ENCODE results near the gene CPA3. TPM values are rescaled to one million over a fixed set of nuclear protein-coding genes. Genes with fewer than 3 reads are reported as not detected.

Gene CPA3
- polyA plus RNA-seq, 2 donors: 0.28 to 2.3 TPM

DNA sequence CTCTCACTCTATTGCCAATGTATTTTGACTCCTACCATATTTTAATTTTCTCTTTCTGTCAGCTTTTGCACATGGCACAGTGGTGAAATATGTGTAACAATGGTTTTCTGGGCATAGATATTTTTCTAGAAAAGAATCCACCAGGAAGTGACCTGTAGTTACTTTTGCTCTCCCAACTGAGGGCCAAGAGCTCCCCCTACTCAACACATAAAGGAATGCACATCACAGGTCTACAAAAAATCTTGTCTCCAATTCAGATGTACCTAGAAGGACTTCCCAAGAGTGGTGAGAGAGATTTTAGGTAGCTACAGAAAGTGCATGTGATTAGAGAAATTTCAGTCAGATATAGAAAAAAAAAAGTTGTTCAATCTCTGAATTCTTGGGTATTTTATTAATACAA is 15.6 kb downstream of the CPA3 start:
- H3K27ac ChIP-seq (ENCODE audit: low read depth in 2 of 2, low read length in 1 of 2): no peak overlapping the region
- H3K27me3 ChIP-seq (ENCODE audit: control insufficient read depth in 1 of 2, insufficient read depth in 2 of 2, low read length in 2 of 2): no peaks in the 10 kb centered on the region
- H3K36me3 ChIP-seq (ENCODE audit: control insufficient read depth in 2 of 2, insufficient read depth in 2 of 2, low read length in 1 of 2): no peaks in the 10 kb centered on the region
- no peaks in the 10 kb centered on the region for H3K4me1 ChIP-seq (ENCODE audit: control insufficient read depth in 2 of 2, insufficient read depth in 2 of 2, low read length in 1 of 2)
- H3K9me3 ChIP-seq (ENCODE audit: control insufficient read depth in 2 of 2, insufficient read depth in 1 of 2, low read depth in 1 of 2, low read length in 1 of 2): no peaks in the 10 kb centered on the region
- no peak overlapping the region for H3K4me3 ChIP-seq (ENCODE audit: low read depth in 1 of 2, low read length in 2 of 2)

DNA sequence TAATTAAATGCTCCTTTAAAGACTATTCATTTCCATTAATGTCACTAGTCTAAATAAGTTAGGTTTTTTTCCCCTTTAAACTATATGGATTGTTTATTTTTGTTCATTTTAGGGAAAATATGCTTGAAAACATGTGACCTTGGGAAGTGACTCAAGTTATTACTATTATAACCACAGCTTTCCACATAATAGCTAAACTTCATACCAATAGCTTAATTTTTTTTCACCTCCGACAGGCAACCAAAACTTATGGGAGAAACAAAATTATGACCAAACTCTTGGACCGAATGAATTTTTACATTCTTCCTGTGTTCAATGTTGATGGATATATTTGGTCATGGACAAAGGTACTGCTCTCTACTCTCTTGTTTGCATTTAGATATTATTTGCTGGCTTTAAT is 16.2 kb downstream of the CPA3 start:
- Histone ChIP-seq H3K4me1 (ENCODE audit: control insufficient read depth in 2 of 2, insufficient read depth in 2 of 2, low read length in 1 of 2) (no peaks in the 10 kb centered on the region), H3K9me3 (ENCODE audit: control insufficient read depth in 2 of 2, insufficient read depth in 1 of 2, low read depth in 1 of 2, low read length in 1 of 2) (no peaks in the 10 kb centered on the region), H3K36me3 (ENCODE audit: control insufficient read depth in 2 of 2, insufficient read depth in 2 of 2, low read length in 1 of 2) (no peaks in the 10 kb centered on the region), H3K27me3 (ENCODE audit: control insufficient read depth in 1 of 2, insufficient read depth in 2 of 2, low read length in 2 of 2) (no peaks in the 10 kb centered on the region), H3K4me3 (ENCODE audit: low read depth in 1 of 2, low read length in 2 of 2) (no peak overlapping the region), H3K27ac (ENCODE audit: low read depth in 2 of 2, low read length in 1 of 2) (no peak overlapping the region)
- 85 to 92% methylated on average over 2 of the region's 2 CpGs for WGBS, 2 donors

GRCh38 chr3:148882288-148882687 is 17.2 kb downstream of the CPA3 start:
- 32 to 56% methylated on average over 4 of the region's 4 CpGs for WGBS, 2 donors

DNA sequence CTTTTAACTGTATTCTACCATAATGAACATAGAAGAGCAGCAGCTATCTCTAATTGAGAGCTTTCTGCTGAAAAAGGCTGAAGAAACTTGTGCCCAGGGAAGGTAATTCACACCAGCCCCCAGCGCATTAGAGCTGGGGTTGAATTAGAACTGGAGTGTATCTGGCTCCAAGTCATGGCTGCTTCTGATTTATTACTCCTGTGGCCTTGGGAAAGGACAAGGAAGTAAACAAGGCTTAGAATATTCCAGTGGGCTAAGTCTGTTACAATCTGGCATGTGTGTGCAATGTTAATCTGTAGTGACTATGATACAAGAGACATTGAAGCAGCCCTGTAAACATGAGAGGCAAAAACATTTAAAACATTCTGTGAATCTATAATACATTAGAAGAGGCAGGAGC is 18.1 kb downstream of the CPA3 start:
- Histone ChIP-seq H3K27ac (ENCODE audit: low read depth in 2 of 2, low read length in 1 of 2) (no peak overlapping the region), H3K27me3 (ENCODE audit: control insufficient read depth in 1 of 2, insufficient read depth in 2 of 2, low read length in 2 of 2) (no peaks in the 10 kb centered on the region), H3K4me3 (ENCODE audit: low read depth in 1 of 2, low read length in 2 of 2) (no peak overlapping the region), H3K9me3 (ENCODE audit: control insufficient read depth in 2 of 2, insufficient read depth in 1 of 2, low read depth in 1 of 2, low read length in 1 of 2) (no peaks in the 10 kb centered on the region), H3K36me3 (ENCODE audit: control insufficient read depth in 2 of 2, insufficient read depth in 2 of 2, low read length in 1 of 2) (no peaks in the 10 kb centered on the region), H3K4me1 (ENCODE audit: control insufficient read depth in 2 of 2, insufficient read depth in 2 of 2, low read length in 1 of 2) (no peaks in the 10 kb centered on the region)
- WGBS, 2 donors: 70 to 83% methylated on average over 1 of the region's 1 CpG

More at GRCh38 chr3:148882288-148882687, 17.2 kb downstream of the CPA3 start:
- Histone ChIP-seq H3K36me3 (ENCODE audit: control insufficient read depth in 2 of 2, insufficient read depth in 2 of 2, low read length in 1 of 2) (no peaks in the 10 kb centered on the region), H3K27ac (ENCODE audit: low read depth in 2 of 2, low read length in 1 of 2) (no peak overlapping the region), H3K4me3 (ENCODE audit: low read depth in 1 of 2, low read length in 2 of 2) (no peak overlapping the region), H3K9me3 (ENCODE audit: control insufficient read depth in 2 of 2, insufficient read depth in 1 of 2, low read depth in 1 of 2, low read length in 1 of 2) (no peaks in the 10 kb centered on the region), H3K4me1 (ENCODE audit: control insufficient read depth in 2 of 2, insufficient read depth in 2 of 2, low read length in 1 of 2) (no peaks in the 10 kb centered on the region), H3K27me3 (ENCODE audit: control insufficient read depth in 1 of 2, insufficient read depth in 2 of 2, low read length in 2 of 2) (no peaks in the 10 kb centered on the region)

DNA sequence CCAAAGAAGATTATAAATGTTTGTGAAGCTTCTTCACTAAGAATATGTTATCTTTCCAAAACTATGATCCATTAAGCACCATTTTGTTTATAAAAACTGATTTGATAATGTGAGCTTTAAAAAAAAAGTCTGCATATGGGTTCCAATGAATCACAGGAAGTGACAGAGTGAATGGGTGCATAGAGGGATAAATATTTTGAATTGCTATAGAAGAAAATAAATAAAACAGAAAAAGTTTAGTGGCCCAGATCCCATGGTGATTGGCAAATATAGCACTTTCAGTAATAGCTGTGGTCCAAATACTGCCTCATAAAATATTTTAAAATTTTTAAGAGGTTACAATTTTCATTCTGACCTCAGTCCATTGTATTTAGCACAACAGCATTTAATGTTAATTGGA is 19.2 kb downstream of the CPA3 start:
- Histone ChIP-seq H3K9me3 (ENCODE audit: control insufficient read depth in 2 of 2, insufficient read depth in 1 of 2, low read depth in 1 of 2, low read length in 1 of 2) (no peaks in the 10 kb centered on the region), H3K4me3 (ENCODE audit: low read depth in 1 of 2, low read length in 2 of 2) (no peak overlapping the region), H3K27me3 (ENCODE audit: control insufficient read depth in 1 of 2, insufficient read depth in 2 of 2, low read length in 2 of 2) (no peaks in the 10 kb centered on the region), H3K36me3 (ENCODE audit: control insufficient read depth in 2 of 2, insufficient read depth in 2 of 2, low read length in 1 of 2) (no peaks in the 10 kb centered on the region), H3K27ac (ENCODE audit: low read depth in 2 of 2, low read length in 1 of 2) (no peak overlapping the region), H3K4me1 (ENCODE audit: control insufficient read depth in 2 of 2, insufficient read depth in 2 of 2, low read length in 1 of 2) (no peaks in the 10 kb centered on the region)

GRCh38 chr3:148889828-148890227 is 24.7 kb downstream of the CPA3 start:
- Histone ChIP-seq H3K36me3 (ENCODE audit: control insufficient read depth in 2 of 2, insufficient read depth in 2 of 2, low read length in 1 of 2) (no peaks in the 10 kb centered on the region), H3K4me1 (ENCODE audit: control insufficient read depth in 2 of 2, insufficient read depth in 2 of 2, low read length in 1 of 2) (no peaks in the 10 kb centered on the region), H3K9me3 (ENCODE audit: control insufficient read depth in 2 of 2, insufficient read depth in 1 of 2, low read depth in 1 of 2, low read length in 1 of 2) (no peaks in the 10 kb centered on the region), H3K27ac (ENCODE audit: low read depth in 2 of 2, low read length in 1 of 2) (no peak overlapping the region), H3K4me3 (ENCODE audit: low read depth in 1 of 2, low read length in 2 of 2) (no peak overlapping the region), H3K27me3 (ENCODE audit: control insufficient read depth in 1 of 2, insufficient read depth in 2 of 2, low read length in 2 of 2) (no peaks in the 10 kb centered on the region)
- 70 to 81% methylated on average over 2 of the region's 2 CpGs for WGBS, 2 donors

DNA sequence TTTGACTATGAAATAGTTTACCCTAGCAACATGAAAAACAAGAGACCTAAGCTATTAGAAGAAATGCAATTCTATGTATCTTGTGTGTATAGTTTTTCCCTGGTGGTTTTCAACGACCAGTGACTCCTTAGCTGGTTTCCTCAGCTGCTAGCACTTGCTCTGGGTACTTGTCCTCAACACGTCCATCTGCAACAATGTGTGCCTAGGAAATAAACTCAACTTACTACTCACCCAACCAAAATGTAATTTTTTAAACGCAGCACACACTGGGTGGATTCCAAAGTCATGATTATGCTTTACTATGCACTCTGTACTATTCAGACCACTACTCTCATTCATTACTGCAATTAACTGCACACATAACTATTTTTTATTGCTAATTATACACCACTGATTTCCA is 31.0 kb downstream of the CPA3 start:
- Histone ChIP-seq H3K4me1 (ENCODE audit: control insufficient read depth in 2 of 2, insufficient read depth in 2 of 2, low read length in 1 of 2) (no peaks in the 10 kb centered on the region), H3K27me3 (ENCODE audit: control insufficient read depth in 1 of 2, insufficient read depth in 2 of 2, low read length in 2 of 2) (no peaks in the 10 kb centered on the region), H3K9me3 (ENCODE audit: control insufficient read depth in 2 of 2, insufficient read depth in 1 of 2, low read depth in 1 of 2, low read length in 1 of 2) (no peaks in the 10 kb centered on the region), H3K27ac (ENCODE audit: low read depth in 2 of 2, low read length in 1 of 2) (no peak overlapping the region), H3K4me3 (ENCODE audit: low read depth in 1 of 2, low read length in 2 of 2) (no peak overlapping the region), H3K36me3 (ENCODE audit: control insufficient read depth in 2 of 2, insufficient read depth in 2 of 2, low read length in 1 of 2) (no peaks in the 10 kb centered on the region)
- 53 to 65% methylated on average over 3 of the region's 3 CpGs for WGBS, 2 donors

- 53 to 63% methylated on average over 4 of the region's 4 CpGs for WGBS, 2 donors
- H3K9me3 ChIP-seq (ENCODE audit: control insufficient read depth in 2 of 2, insufficient read depth in 1 of 2, low read depth in 1 of 2, low read length in 1 of 2): no peaks in the 10 kb centered on the region
- H3K36me3 ChIP-seq (ENCODE audit: control insufficient read depth in 2 of 2, insufficient read depth in 2 of 2, low read length in 1 of 2): no peaks in the 10 kb centered on the region
Observed at GRCh38 chr3:148901987-148902791, 37.1 kb downstream of the CPA3 start.

DNA sequence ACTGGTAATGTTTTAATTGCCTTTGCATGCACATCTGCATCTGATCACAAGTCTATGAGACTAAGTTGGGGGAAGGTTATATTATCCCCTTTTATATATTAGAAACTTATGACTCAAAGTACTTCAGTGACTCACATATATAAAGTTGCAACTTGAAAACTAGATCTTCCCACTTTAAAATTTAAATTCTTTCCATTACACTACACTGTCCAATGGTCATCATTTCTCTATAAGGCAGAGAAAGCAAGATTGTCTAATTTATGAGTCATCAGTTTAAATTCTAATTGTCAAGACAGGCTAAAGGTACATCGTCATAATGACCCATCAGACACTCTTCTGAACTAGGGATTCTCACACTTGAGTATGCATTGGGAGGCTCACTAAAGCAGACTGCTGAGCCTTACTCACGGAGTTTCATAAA is 37.9 kb downstream of the CPA3 start:
- no peaks in the 10 kb centered on the region for H3K36me3 ChIP-seq (ENCODE audit: control insufficient read depth in 2 of 2, insufficient read depth in 2 of 2, low read length in 1 of 2)
- no peak overlapping the region for H3K27ac ChIP-seq (ENCODE audit: low read depth in 2 of 2, low read length in 1 of 2)
- WGBS, 2 donors: 79 to 84% methylated on average over 2 of the region's 2 CpGs
- no peaks in the 10 kb centered on the region for H3K9me3 ChIP-seq (ENCODE audit: control insufficient read depth in 2 of 2, insufficient read depth in 1 of 2, low read depth in 1 of 2, low read length in 1 of 2)
- H3K27me3 ChIP-seq (ENCODE audit: control insufficient read depth in 1 of 2, insufficient read depth in 2 of 2, low read length in 2 of 2): no peaks in the 10 kb centered on the region
- H3K4me3 ChIP-seq (ENCODE audit: low read depth in 1 of 2, low read length in 2 of 2): no peak overlapping the region
- no peaks in the 10 kb centered on the region for H3K4me1 ChIP-seq (ENCODE audit: control insufficient read depth in 2 of 2, insufficient read depth in 2 of 2, low read length in 1 of 2)

More at GRCh38 chr3:148901987-148902791, 37.1 kb downstream of the CPA3 start:
- H3K27ac ChIP-seq (ENCODE audit: low read depth in 2 of 2, low read length in 1 of 2): no peak overlapping the region
- no peaks in the 10 kb centered on the region for H3K4me1 ChIP-seq (ENCODE audit: control insufficient read depth in 2 of 2, insufficient read depth in 2 of 2, low read length in 1 of 2)
- H3K4me3 ChIP-seq (ENCODE audit: low read depth in 1 of 2, low read length in 2 of 2): no peak overlapping the region
- H3K27me3 ChIP-seq (ENCODE audit: control insufficient read depth in 1 of 2, insufficient read depth in 2 of 2, low read length in 2 of 2): no peaks in the 10 kb centered on the region

GRCh38 chr3:148903941-148904340 is 38.8 kb downstream of the CPA3 start:
- Histone ChIP-seq H3K27me3 (ENCODE audit: control insufficient read depth in 1 of 2, insufficient read depth in 2 of 2, low read length in 2 of 2) (no peaks in the 10 kb centered on the region), H3K4me3 (ENCODE audit: low read depth in 1 of 2, low read length in 2 of 2) (no peak overlapping the region), H3K36me3 (ENCODE audit: control insufficient read depth in 2 of 2, insufficient read depth in 2 of 2, low read length in 1 of 2) (no peaks in the 10 kb centered on the region), H3K9me3 (ENCODE audit: control insufficient read depth in 2 of 2, insufficient read depth in 1 of 2, low read depth in 1 of 2, low read length in 1 of 2) (no peaks in the 10 kb centered on the region), H3K4me1 (ENCODE audit: control insufficient read depth in 2 of 2, insufficient read depth in 2 of 2, low read length in 1 of 2) (no peaks in the 10 kb centered on the region), H3K27ac (ENCODE audit: low read depth in 2 of 2, low read length in 1 of 2) (no peak overlapping the region)

Data from esophagus (tissue), 2 donors.